UCSD-AML1 (cell line): ENCODE results near the gene SLC5A5.
A peak's percentile ranks its signal among the peaks of the same experiment; 100 is the strongest.
"Not testable (repeated sequence)": the region's sequence is repeated elsewhere in the genome, so short reads cannot be mapped to it uniquely, and the experiment has no call there.

Experiments used
- DNase-seq: peaks from one replicate; lab custom pipeline; 2025; ENCODE audit not compliant: unreplicated experiment; lab: John Stamatoyannopoulos, UW

Gene SLC5A5

DNA sequence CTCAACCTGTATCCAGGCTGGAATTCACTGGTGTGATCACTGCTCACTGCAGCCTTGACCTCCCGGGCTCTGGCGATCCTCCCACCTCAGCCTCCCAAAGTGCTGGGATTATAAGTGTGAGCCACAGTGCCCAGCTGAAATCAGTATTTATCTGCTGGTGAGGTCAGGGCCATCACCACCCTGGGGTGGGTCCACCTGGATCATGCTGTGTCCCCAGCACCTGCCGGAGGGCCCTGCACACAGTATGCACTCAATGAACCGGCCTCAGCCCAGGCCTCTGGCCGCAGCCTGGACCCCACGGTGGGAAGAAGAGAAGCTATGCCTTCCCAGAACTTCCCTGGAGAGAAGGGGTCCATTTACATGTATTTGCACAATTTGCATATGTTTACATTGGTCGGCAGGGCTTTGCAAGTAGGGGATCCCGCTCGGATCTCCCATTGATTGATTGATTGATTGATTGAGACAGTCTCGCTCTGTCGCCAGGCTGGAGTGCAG lies 2.6 kb upstream of the SLC5A5 start:
- DNase-seq, result no peak

DNA sequence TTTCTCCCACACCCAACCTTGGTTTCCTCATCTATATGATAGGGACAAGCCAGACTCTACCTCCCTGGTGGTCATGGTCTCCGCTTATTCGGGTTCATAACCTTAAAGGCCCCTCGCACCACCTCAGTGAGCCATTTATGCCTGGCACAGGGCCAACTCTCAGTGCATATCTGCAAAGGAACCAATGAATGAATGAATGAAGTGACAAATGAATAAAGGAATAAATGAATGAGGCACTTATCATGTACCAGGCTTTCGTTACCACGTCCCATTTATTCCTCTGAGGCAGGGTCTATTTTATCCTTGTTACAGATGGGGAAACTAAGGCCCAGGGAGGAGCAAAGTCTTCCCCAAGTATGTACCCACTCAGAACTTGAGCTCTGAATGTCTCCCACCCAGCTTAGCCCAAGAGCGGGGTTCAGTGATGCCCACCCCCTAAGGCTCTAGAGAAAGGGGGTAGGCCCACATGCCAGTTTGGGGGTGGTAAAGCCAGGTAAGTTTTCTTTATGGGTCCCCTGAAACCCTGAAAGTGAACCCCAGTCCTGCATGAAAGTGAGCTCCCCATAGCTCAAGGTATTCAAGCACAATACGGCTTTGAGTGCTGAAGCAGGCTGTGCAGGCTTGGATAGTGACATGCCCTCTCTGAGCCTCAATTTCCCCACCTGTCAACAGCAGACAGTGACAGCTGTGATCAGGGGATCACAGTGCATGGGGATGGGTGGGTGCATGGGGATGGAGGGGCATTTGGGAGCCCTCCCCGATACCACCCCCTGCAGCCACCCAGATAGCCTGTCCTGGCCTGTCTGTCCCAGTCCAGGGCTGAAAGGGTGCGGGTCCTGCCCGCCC lies 490 bp upstream of the SLC5A5 start:
- no peak for DNase-seq

- DNase-seq, result peak; percentile 29
Measured at GRCh38 chr19:17872251-17873001, 681 bp downstream of the SLC5A5 start.

DNA sequence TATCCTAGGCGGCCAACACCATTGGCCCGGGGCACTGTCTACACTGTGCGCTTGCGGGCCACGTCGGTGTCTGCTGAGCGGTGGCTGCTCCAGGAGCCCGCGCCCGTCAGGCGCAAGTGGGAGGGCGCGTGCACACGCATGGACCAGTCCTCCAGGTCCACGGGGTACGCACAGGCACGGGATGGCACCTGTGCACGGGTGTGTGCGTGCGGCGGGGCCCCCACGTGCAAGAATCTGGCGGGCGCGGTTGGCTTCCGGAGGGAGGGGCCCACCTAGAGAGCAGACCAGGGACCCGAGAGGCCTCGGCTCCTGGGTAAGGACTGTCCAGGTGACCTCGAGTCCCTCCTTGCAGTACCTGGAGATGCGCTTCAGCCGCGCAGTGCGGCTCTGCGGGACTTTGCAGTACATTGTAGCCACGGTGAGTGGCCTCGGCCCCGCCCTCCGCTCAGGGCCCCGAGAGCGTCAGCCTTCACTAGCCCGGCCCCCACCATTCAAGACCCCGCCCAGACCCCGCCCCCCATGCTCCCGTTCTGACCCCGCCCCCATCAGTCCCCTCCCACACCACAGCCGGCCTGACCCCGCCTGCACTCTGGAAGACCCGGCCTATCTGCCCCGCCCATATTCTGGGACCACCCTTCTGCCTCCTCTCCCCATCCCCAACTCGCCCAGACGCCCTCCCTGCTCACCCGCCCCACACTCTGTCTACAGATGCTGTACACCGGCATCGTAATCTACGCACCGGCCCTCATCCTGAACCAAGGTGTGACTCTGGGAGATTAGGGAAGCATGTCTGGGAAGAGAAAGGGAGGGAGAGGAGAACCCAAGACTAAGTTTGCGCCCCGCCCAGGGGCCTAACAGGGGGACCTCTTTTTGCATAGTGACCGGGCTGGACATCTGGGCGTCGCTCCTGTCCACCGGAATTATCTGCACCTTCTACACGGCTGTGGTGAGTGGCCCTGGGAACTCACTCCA lies 2.3 kb downstream of the SLC5A5 start:
- DNase-seq, result peak; percentile 45

DNA sequence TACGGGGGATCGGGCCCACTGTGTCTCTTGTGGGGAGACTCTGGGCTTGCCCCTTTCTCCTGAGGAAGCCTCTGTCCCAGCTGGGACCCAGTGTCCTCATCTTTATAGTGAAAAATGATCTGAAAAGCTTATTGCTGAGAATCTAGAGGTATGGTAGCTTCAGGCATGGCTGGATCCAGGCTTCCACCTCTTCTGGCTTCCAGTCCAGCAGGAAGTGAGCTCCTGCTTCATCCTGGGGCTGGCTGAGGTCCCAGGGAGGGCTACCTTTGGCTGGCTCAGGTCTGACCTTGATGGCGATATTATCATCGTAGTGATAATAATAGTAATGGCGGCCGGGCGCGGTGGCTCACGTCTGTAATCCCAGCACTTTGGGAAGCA lies 3.0 kb downstream of the SLC5A5 start:
- no peak for DNase-seq

GRCh38 chr19:17877696-17878095 lies 6.0 kb downstream of the SLC5A5 start:
- no peak for DNase-seq

- DNase-seq, result no peak
Measured at GRCh38 chr19:17879466-17879865, 7.7 kb downstream of the SLC5A5 start.

DNA sequence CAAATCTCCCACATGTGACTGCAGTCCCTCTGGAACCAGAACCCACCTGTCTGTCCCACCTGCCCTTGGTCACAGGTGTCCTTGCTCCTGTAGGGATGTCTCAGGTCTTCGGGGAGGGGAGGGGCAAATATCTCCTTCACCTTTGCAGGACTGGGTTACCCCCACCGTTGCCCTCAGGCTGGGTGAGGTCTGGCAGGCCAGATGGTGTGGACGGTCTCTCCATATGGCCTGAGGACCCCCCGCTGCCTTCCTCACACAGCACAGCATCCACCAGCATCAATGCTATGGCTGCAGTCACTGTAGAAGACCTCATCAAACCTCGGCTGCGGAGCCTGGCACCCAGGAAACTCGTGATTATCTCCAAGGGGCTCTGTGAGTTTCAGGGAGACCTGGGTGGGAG lies 10.0 kb downstream of the SLC5A5 start:
- no peak for DNase-seq

DNA sequence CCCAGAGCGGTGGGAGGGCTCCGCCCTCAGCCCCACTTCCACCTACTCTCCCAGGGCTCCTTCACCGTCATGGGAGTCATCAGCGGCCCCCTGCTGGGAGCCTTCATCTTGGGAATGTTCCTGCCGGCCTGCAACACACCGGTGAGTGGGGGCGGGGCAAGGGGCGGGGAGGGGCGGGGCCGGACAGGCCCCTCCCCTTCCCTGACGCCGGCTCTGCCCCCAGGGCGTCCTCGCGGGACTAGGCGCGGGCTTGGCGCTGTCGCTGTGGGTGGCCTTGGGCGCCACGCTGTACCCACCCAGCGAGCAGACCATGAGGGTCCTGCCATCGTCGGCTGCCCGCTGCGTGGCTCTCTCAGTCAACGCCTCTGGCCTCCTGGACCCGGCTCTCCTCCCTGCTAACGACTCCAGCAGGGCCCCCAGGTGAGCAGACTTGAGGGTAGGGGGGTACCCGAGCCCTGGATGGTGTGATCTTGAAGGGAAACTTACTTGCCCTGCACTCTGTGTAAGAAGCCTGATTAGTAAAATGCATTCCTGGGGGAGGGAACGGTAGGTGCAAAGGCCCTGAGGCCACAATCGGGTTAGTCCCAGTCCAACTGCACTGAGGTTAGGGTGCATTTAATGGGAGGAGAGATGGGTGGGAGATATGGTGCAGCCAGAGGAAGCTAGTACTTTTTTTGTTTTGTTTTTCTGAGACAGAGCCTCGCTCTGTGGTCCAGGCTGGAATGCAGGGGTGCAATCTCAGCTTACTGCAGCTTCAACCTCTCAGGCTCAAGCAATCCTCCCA lies 12.1 kb downstream of the SLC5A5 start:
- no peak for DNase-seq

DNA sequence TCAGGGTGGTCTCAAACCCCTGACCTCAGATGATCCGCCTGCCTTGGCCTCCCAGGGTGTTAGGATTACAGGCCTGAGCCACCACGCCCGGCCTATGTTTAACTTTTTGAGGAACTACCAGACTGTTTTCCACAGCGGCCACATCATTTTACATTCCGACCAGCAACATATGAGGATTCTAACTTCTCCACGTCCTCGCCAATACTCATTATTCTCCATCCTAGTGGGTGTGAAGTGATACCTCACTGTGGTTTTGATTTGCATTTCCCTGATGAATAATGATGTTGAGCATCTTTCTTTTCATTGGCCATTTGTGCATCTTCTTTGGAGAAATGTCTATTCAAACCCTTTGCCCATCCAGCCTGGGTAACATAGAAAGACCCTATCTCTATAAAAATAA lies 14.8 kb downstream of the SLC5A5 start:
- DNase-seq, result no peak

GRCh38 chr19:17887221-17887620 lies 15.5 kb downstream of the SLC5A5 start:
- DNase-seq, result not testable (repeated sequence)

DNA sequence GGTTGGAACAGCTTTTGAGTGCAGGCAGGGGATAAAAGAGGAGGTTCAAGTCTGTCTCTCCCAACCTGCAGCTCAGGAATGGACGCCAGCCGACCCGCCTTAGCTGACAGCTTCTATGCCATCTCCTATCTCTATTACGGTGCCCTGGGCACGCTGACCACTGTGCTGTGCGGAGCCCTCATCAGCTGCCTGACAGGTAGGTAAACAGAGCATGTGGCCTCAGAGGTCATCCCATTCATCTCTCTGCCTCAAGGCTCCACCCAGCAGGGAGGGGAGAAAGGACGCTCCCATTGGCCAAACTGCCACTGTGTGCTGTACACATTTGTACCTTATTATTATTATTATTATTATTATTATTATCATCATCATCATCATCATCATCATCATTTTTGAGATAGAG lies 16.5 kb downstream of the SLC5A5 start:
- no peak for DNase-seq

- DNase-seq, result peak; percentile 33
Measured at GRCh38 chr19:17889609-17890214, 18.0 kb downstream of the SLC5A5 start.

DNA sequence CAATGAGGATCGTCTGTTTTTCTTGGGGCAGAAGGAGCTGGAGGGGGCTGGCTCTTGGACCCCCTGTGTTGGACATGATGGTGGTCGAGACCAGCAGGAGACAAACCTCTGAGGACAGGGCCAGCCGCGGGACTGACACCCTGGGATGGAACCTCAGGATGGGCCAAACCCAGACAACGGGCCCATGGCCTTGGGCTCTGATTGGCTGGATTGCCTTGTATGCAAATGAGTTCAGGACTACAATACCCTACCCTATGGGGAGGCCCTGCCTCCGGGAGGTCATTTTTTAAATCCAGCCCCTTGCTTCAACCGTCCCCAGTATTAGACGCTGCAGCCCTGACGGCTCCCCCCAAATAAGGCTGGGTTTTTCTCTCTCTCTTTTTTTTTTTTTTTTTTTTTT lies 22.0 kb downstream of the SLC5A5 start:
- no peak for DNase-seq

DNA sequence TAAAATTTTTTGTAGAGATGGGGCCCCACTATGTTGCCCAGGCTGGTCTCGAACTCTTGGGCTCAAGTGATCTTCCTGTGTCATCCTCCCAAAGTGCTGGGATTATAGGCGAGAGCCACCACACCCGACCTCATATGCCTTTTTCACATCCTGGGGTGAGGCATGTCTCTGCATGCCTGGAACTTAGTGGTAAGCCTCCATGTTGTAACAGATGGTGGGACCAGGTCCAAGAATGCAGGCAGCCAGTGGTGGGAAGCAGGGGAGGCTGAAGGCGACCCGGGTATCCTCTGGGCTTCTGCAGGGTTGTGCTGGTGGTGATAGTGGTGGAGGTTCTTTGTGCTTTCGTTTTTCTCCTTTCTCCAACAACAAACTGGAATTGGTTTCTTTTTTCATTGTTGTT lies 31.0 kb downstream of the SLC5A5 start:
- DNase-seq, result no peak

DNA sequence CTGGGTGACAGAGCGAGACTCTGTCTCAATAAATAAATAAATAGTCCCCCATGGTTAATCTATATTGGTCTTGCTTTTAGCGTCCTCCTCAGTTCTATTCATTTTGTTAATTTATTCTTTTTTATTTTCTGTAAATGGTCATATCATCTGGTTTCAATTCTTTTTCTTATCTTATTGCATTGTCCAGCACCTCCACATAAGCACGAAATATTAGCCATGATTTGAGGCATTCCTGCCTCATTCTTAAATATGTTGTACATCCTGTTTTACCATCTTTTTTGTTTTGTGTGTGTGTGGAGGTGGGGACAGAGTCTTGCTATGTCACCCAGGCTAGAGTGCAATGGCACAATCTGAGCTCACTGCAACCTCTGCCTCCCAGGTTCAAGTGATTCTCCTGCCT lies 36.5 kb downstream of the SLC5A5 start:
- no peak for DNase-seq

DNA sequence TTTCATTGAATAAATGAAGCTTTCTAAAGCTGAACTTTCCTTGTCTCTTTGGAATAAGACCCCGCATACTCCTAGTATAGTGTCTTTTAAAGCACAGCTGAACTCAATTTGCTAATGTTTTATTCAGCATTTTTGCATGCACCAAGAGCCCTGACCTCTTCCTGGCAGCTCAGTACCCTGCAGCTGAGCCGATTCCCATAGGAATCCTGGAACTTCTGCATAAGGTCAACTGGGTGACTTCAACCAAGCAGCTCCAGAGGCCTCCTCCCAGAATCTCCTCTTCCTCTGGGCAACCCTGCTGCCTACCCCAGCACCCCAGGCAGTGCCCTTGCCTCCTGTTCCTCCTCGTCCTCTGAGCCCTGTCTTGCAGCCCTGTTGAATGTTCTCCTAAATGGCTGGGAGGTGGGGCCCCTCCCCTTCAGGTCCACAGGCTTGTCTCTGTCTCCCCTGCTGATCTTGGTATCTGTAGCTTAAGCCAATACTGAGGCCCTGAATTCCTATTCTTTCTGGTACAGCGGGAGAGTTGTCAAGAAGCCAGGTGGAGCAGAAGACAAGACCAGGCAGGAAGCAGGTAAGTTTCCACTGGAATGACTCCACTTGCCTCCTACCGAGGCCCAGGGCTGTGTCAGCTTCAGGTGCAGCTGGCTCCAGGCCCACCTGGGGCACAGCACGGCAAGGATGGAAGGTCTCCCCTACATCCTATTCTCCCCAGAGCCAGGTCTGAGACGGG lies 37.4 kb downstream of the SLC5A5 start:
- no peak for DNase-seq

DNA sequence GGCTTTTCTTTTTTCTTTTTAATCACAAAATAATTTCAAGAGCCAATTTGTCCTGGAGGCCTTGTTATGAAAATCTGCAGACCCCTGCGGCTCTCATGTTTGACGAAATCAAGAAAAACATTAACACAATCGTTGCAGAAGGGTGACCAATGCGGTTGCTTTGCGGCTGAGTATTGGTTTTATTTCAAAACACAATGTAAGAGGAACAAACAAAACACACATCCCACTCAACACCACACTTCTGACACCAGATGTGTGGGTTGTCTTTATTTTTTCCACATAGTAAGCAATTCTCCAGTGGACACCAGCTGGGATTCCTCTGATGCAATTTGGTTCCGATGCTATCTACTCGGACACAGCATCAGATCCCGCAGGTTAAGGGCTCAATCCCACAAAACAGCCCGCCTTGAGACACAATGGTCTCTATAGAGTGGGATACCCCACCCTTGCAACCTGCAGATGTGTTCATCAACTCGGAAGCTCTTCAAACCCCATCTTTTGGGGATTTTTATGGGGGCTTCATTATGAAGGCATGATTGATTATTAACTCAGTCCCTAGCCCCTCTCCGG lies 39.1 kb downstream of the SLC5A5 start:
- no peak for DNase-seq
